Thymus (tissue), 11 donors: ENCODE measurements around the gene CALN1. TPM values are rescaled to one million over a fixed set of nuclear protein-coding genes. Genes with fewer than 3 reads are reported as not detected.

Source experiments
- DNase-seq, 9 donors: peaks; one replicate each; pipeline ENCODE4 v3.0.0-alpha.2; 2013; ENCODE audit warnings: low spot score in 9 of 9, low read depth in 6 of 9, missing footprints in 1 of 9
- H3K27ac ChIP-seq, 2 donors: one replicate each; pipeline ENCODE4 v1.5.1; 2013; ENCODE audit warnings: control low read depth in 1 of 2, low read depth in 1 of 2, low read length in 1 of 2, mild to moderate bottlenecking in 1 of 2, moderate library complexity in 1 of 2
- H3K27me3 ChIP-seq, 2 donors: one replicate each; pipeline ENCODE4 v1.5.1; 2013; ENCODE audit warnings: low read length in 1 of 2; ENCODE audit not compliant: control insufficient read depth in 2 of 2, insufficient read depth in 1 of 2
- H3K36me3 ChIP-seq, 2 donors: one replicate each; pipeline ENCODE4 v1.5.1; 2013; ENCODE audit warnings: low read length in 1 of 2, mild to moderate bottlenecking in 1 of 2, moderate library complexity in 1 of 2; ENCODE audit not compliant: control insufficient read depth in 2 of 2, insufficient read depth in 2 of 2
- H3K4me1 ChIP-seq, 2 donors: one replicate each; pipeline ENCODE4 v1.5.1; 2013; ENCODE audit warnings: low read length in 2 of 2; ENCODE audit not compliant: control insufficient read depth in 2 of 2, insufficient read depth in 2 of 2
- H3K4me3 ChIP-seq, 2 donors: one replicate each; pipeline ENCODE4 v1.5.1; 2013; ENCODE audit warnings: low read length in 2 of 2, control low read depth in 1 of 2, mild to moderate bottlenecking in 1 of 2
- H3K9me3 ChIP-seq, 2 donors: one replicate each; pipeline ENCODE4 v1.5.1; 2013; ENCODE audit warnings: low read length in 1 of 2, mild to moderate bottlenecking in 1 of 2; ENCODE audit not compliant: control insufficient read depth in 2 of 2, insufficient read depth in 1 of 2
- WGBS: extraction: QIAGEN DNeasy Blood & Tissue Kit; methylation state at CpG from one replicate; pipeline ENCODE4 v1.1.7; 2013; 5-methylcytosine and 5-hydroxymethylcytosine counted together
- polyA plus RNA-seq: library from polyadenylated mRNA; stranded (reverse); fragments of 200-250 nt; gene quantifications from one replicate; pipeline ENCODE4 v1.2.3, GENCODE V29; 2013
- total RNA-seq: library from RNA; stranded (reverse); fragments of 120-200 nt; gene quantifications from one replicate; pipeline ENCODE4 v1.2.4, GENCODE V29; 2013
- donor health status: healthy.

Gene CALN1
- total and polyA plus RNA-seq, 2 donors, result 9.0 to 36.8 TPM

GRCh38 chr7:71984348-71984747 lies 427.8 kb downstream of the CALN1 start:
- Histone ChIP-seq H3K9me3 (no peaks in the 10 kb centered on the region), H3K27me3 (no peaks in the 10 kb centered on the region), H3K36me3 (peaks cover 10 to 28% of the 10 kb centered on the region in 2 donors), H3K4me1 (peaks cover 36 to 52% of the 10 kb centered on the region in 2 donors), H3K27ac (no peak overlapping the region), H3K4me3 (no peak overlapping the region)
- DNase-seq, result no peak
- WGBS, result 93% methylated on average over 2 of the region's 2 CpGs

- H3K36me3 ChIP-seq, result peaks cover 10 to 31% of the 10 kb centered on the region in 2 donors
- H3K9me3 ChIP-seq, result no peaks in the 10 kb centered on the region
- no peak overlapping the region for H3K4me3 ChIP-seq
- H3K27me3 ChIP-seq, result no peaks in the 10 kb centered on the region
- H3K27ac ChIP-seq, result peak overlapping the region; percentile 3 to 50
- H3K4me1 ChIP-seq, result peaks cover 23 to 41% of the 10 kb centered on the region in 2 donors
- peak in 2 of 9 donors; percentile 30 to 49 for DNase-seq
- WGBS, result 65% methylated on average over 4 of the region's 4 CpGs
These were observed 429.3 kb downstream of the CALN1 start for GRCh38 chr7:71982851-71983250.

GRCh38 chr7:71976645-71977044 lies 435.5 kb downstream of the CALN1 start:
- DNase-seq, result no peak
- H3K27ac ChIP-seq, result no peak overlapping the region
- 93% methylated on average over 7 of the region's 7 CpGs for WGBS
- peaks cover 8 to 9% of the 10 kb centered on the region in 2 donors for H3K4me1 ChIP-seq
- H3K9me3 ChIP-seq, result no peaks in the 10 kb centered on the region
- H3K36me3 ChIP-seq, result peaks cover 18 to 23% of the 10 kb centered on the region in 2 donors
- no peak overlapping the region for H3K4me3 ChIP-seq
- H3K27me3 ChIP-seq, result no peaks in the 10 kb centered on the region

DNA sequence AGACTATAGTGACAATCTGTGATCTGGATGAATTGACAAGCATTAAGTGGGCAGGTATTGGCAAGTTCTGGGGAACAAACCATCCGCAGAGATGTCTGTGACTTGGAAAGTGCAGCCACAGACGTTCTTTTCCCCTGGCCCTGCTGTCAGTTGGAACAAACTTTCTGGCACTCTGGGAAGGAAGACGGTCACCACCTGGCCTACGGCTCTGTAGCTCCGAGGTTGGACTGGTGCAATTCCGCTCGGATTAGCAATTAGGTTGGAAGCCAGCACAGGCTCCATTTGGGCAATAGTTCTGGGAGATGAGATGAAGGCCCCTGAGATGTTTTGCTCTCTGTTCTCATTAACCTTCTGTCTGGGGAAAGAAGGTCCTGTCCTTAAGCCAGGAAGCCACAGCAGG lies 437.5 kb downstream of the CALN1 start:
- Histone ChIP-seq H3K9me3 (no peaks in the 10 kb centered on the region), H3K4me3 (no peak overlapping the region), H3K36me3 (peaks cover 10 to 13% of the 10 kb centered on the region in 2 donors), H3K27ac (no peak overlapping the region), H3K4me1 (no peaks in the 10 kb centered on the region), H3K27me3 (no peaks in the 10 kb centered on the region)
- WGBS, result 96% methylated on average over 7 of the region's 7 CpGs
- no peak for DNase-seq

- no peak for DNase-seq
- H3K9me3 ChIP-seq, result no peaks in the 10 kb centered on the region
- no peak overlapping the region for H3K4me3 ChIP-seq
- H3K27ac ChIP-seq, result no peak overlapping the region
- H3K27me3 ChIP-seq, result no peaks in the 10 kb centered on the region
- no peaks in the 10 kb centered on the region for H3K4me1 ChIP-seq
- 86% methylated on average over 7 of the region's 7 CpGs for WGBS
- peaks cover 4 to 13% of the 10 kb centered on the region in 2 donors for H3K36me3 ChIP-seq
These were observed 439.6 kb downstream of the CALN1 start for GRCh38 chr7:71972534-71972933.

DNA sequence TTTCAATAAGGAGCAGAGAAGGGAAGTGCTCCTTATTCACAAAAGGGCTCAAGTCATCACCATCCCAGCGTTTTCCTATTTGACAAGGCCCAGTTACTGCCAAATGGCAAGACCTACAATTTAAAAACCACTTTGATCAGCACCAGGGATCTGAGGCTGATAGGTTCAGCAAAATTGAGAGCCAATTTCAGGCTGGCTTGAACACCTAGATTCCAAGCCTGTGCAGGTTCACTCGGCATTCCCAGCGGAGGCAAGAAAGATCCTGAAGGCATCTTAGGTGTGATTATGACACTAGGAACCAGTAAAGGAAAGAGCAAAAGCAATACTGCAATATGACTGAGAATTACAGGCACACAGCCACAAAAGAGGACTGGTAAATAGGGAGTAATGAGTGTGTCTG lies 441.4 kb downstream of the CALN1 start:
- 95% methylated on average over 3 of the region's 3 CpGs for WGBS
- no peaks in the 10 kb centered on the region for H3K4me1 ChIP-seq
- no peak for DNase-seq
- H3K36me3 ChIP-seq, result peaks cover 10 to 13% of the 10 kb centered on the region in 2 donors
- no peak overlapping the region for H3K4me3 ChIP-seq
- H3K27me3 ChIP-seq, result no peaks in the 10 kb centered on the region
- no peak overlapping the region for H3K27ac ChIP-seq
- no peaks in the 10 kb centered on the region for H3K9me3 ChIP-seq

DNA sequence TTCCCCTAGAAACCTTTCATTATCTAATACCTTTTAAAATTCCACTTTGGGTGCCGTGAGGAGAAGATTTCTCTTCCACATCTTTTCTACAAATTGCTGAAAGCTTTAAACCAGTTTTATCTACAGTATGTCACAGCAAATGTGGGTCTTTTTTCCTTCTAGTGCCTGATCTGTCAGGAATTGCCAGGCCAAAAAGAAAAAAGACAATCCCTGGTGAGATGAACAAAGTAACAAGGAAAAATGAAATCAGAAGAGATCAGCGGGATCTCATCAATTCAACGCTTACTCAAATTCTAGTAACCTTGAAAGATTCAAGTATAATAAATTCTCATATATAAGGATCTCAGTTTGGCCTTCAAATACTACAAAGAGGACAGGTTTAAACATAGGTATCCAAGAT lies 449.5 kb downstream of the CALN1 start:
- H3K27ac ChIP-seq, result no peak overlapping the region
- DNase-seq, result no peak
- H3K36me3 ChIP-seq, result peaks cover 4 to 9% of the 10 kb centered on the region in 2 donors
- H3K4me3 ChIP-seq, result no peak overlapping the region
- no peaks in the 10 kb centered on the region for H3K9me3 ChIP-seq
- H3K27me3 ChIP-seq, result no peaks in the 10 kb centered on the region
- no peaks in the 10 kb centered on the region for H3K4me1 ChIP-seq
- WGBS, result 96% methylated on average over 3 of the region's 3 CpGs

- no peak for DNase-seq
- Histone ChIP-seq H3K9me3 (no peaks in the 10 kb centered on the region), H3K27me3 (no peaks in the 10 kb centered on the region), H3K4me1 (no peaks in the 10 kb centered on the region), H3K4me3 (no peak overlapping the region), H3K27ac (no peak overlapping the region), H3K36me3 (peaks cover 3 to 10% of the 10 kb centered on the region in 2 donors)
- 96% methylated on average over 4 of the region's 4 CpGs for WGBS
These were observed 450.9 kb downstream of the CALN1 start for GRCh38 chr7:71961283-71961682.

DNA sequence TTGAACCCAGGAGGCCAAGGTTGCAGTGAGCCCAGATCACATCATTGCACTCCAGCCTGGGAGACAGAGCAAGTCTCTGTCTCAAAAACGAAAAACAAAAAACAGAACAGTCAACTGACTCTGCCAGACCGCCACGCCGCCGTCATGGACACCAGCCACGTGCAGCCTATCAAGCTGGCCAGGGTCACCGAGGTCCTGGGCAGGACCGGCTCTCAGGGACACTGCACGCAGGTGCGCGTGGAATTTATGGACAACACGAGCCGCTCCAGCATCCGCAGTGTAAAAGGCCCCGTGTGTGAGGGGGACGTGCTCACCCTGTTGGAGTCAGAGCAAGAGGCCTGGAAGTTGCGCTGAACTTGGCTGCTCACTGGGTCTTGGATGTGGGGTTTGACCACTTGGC lies 470.0 kb downstream of the CALN1 start:
- Histone ChIP-seq H3K9me3 (no peaks in the 10 kb centered on the region), H3K27ac (no peak overlapping the region), H3K36me3 (peaks cover 8 to 14% of the 10 kb centered on the region in 2 donors), H3K4me3 (no peak overlapping the region), H3K4me1 (no peaks in the 10 kb centered on the region), H3K27me3 (no peaks in the 10 kb centered on the region)
- WGBS, result 99% methylated on average over 17 of the region's 17 CpGs
- DNase-seq, result no peak
